OCI-LY1 (cell line): Measurements from ENCODE around the gene TEX28.

Experiments
- H2AFZ ChIP-seq: fragments of 200-600 bp; sonication (generic), shearing (Covaris generic); 2 replicates; pipeline ENCODE4 v1.6.0; 2014; ENCODE audit warnings: antibody characterized with exemption, mild to moderate bottlenecking, low read length
- H3F3A ChIP-seq: fragments of 200-600 bp; sonication (generic), shearing (Covaris generic); 2 replicates; pipeline ENCODE4 v1.6.0; 2014; ENCODE audit warnings: mild to moderate bottlenecking, antibody characterized with exemption, low read length, moderate library complexity; ENCODE audit not compliant: insufficient read depth
- H3K27ac ChIP-seq: fragments of 200-600 bp; sonication (generic); 2 replicates; pipeline ENCODE4 v1.5.1; 2014; ENCODE audit warnings: low read length, mixed run types, mild to moderate bottlenecking, low read depth; ENCODE audit not compliant: poor library complexity, severe bottlenecking
- H3K27me3 ChIP-seq: fragments of 200-600 bp; sonication (generic); 2 replicates; pipeline ENCODE4 v1.6.0; 2014; ENCODE audit warnings: antibody characterized with exemption, mild to moderate bottlenecking, low read length, moderate library complexity; ENCODE audit not compliant: insufficient read depth
- H3K36me3 ChIP-seq: fragments of 200-600 bp; sonication (generic); 2 replicates; pipeline ENCODE4 v1.6.1; 2014; ENCODE audit warnings: mild to moderate bottlenecking, antibody characterized with exemption, low read length, moderate library complexity, mixed read lengths; ENCODE audit not compliant: insufficient read depth
- H3K4me1 ChIP-seq: fragments of 200-600 bp; sonication (generic); 2 replicates; pipeline ENCODE4 v1.5.1; 2014; ENCODE audit warnings: mild to moderate bottlenecking, low read length, moderate library complexity; ENCODE audit not compliant: insufficient read depth, severe bottlenecking
- H3K4me2 ChIP-seq: fragments of 200-600 bp; sonication (generic), shearing (Covaris generic); 2 replicates; pipeline ENCODE4 v1.6.1; 2014; ENCODE audit warnings: low read length
- H3K4me3 ChIP-seq: fragments of 200-600 bp; sonication (generic); 2 replicates; pipeline ENCODE4 v1.5.1; 2014; ENCODE audit warnings: low read length, low read depth, mild to moderate bottlenecking, mixed read lengths; ENCODE audit not compliant: poor library complexity, severe bottlenecking
- H3K79me2 ChIP-seq: fragments of 200-600 bp; shearing (Covaris generic); 2 replicates; pipeline ENCODE4 v1.6.1; 2016; ENCODE audit warnings: mixed run types, low read length, mixed read lengths; ENCODE audit not compliant: insufficient read depth
- H3K9ac ChIP-seq: fragments of 200-600 bp; sonication (generic), shearing (Covaris generic); 2 replicates; pipeline ENCODE4 v1.6.1; 2014; ENCODE audit warnings: mild to moderate bottlenecking, low read length, mixed read lengths
- H3K9me2 ChIP-seq: fragments of 200-600 bp; sonication (generic), shearing (Covaris generic); 2 replicates; pipeline ENCODE4 v1.6.1; 2014; ENCODE audit warnings: low read depth, mild to moderate bottlenecking, low read length, mixed read lengths
- H3K9me3 ChIP-seq: fragments of 200-600 bp; shearing (Covaris generic); 2 replicates; pipeline ENCODE4 v1.6.1; 2014; ENCODE audit warnings: low read length, mixed read lengths
- H4K20me1 ChIP-seq: fragments of 200-600 bp; sonication (generic), shearing (Covaris generic); 2 replicates; pipeline ENCODE4 v1.6.0; 2016; ENCODE audit warnings: mild to moderate bottlenecking, low read length; ENCODE audit not compliant: insufficient read depth
- EZH2 ChIP-seq: fragments of 200-600 bp; sonication (generic), shearing (Covaris generic); IDR thresholded peaks from 2 replicates; pipeline ENCODE4 v1.8.0; 2017; ENCODE audit warnings: borderline replicate concordance, mixed run types, mild to moderate bottlenecking, antibody characterized with exemption, low read length, moderate library complexity, mixed read lengths
- TF ChIP-seq, protein P1 (sequence below): fragments of 200-600 bp; sonication (generic), shearing (Covaris generic); IDR thresholded peaks from 2 replicates; pipeline ENCODE4 v1.5.1; 2017; ENCODE audit warnings: mild to moderate bottlenecking, antibody characterized with exemption, low read length, moderate library complexity, mixed read lengths

Gene TEX28

GRCh38 chrX:154309041-154309775 is 14.3 kb upstream of the TEX28 start:
- Histone ChIP-seq H3K4me3 (no peak overlapping the region), H3K79me2 (no peaks in the 10 kb centered on the region), H2AFZ (no peak overlapping the region), H3K36me3 (no peaks in the 10 kb centered on the region), H3K27me3 (no peaks in the 10 kb centered on the region), H3K27ac (no peak overlapping the region), H3K4me1 (no peaks in the 10 kb centered on the region), H4K20me1 (no peaks in the 10 kb centered on the region), H3F3A (no peaks in the 10 kb centered on the region), H3K9me3 (no peaks in the 10 kb centered on the region), H3K4me2 (no peak overlapping the region), H3K9ac (no peak overlapping the region), H3K9me2 (no peaks in the 10 kb centered on the region)
- TF ChIP-seq EZH2: no peak
- TF ChIP-seq, protein P1, sequence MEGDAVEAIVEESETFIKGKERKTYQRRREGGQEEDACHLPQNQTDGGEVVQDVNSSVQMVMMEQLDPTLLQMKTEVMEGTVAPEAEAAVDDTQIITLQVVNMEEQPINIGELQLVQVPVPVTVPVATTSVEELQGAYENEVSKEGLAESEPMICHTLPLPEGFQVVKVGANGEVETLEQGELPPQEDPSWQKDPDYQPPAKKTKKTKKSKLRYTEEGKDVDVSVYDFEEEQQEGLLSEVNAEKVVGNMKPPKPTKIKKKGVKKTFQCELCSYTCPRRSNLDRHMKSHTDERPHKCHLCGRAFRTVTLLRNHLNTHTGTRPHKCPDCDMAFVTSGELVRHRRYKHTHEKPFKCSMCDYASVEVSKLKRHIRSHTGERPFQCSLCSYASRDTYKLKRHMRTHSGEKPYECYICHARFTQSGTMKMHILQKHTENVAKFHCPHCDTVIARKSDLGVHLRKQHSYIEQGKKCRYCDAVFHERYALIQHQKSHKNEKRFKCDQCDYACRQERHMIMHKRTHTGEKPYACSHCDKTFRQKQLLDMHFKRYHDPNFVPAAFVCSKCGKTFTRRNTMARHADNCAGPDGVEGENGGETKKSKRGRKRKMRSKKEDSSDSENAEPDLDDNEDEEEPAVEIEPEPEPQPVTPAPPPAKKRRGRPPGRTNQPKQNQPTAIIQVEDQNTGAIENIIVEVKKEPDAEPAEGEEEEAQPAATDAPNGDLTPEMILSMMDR: no peak

DNA sequence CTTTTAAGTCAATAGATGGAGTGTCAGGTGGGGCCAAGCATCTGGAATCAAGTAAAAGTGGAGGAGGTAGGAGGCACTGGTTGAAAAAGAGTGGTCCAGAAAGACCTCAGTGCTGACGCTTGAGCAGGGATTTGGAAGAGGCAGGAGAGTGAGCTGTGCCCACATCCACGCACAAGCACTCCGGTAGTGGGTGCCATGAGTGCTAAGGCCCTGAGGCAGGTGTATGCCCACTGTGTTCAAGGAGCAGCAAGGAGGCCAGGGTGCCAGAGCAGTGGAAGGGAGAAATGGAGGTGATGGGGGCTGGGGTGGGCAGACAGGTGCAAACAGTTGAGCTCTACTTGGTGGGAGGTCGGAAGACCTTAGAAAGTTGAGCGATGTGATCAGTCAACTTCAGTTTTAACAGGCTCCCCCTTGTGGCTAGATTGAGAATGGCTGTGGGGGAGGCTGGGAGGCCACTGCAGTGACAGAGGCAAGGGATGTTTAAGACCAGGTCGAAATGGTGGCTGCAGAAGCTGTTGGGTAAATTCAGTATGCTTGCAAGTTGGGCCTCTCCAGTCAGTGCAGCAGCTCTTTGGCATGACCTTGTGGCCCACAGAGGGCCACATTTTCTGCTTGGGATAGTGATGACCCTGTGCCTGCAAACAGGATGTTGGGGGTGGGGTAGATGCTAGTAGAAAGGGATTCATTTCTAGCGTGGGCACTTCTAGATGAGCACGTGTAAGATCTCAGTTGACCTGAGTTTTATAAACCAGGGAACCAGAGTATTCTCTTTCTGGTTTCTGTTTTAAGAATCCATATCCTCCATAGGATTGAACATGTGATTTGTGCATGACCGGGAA is 13.4 kb upstream of the TEX28 start:
- Histone ChIP-seq H3K27me3 (no peaks in the 10 kb centered on the region), H3K27ac (no peak overlapping the region), H3K9me3 (no peaks in the 10 kb centered on the region), H2AFZ (no peak overlapping the region), H3F3A (no peaks in the 10 kb centered on the region), H3K36me3 (no peaks in the 10 kb centered on the region), H3K4me2 (no peak overlapping the region), H3K4me1 (no peaks in the 10 kb centered on the region), H4K20me1 (no peaks in the 10 kb centered on the region), H3K9ac (no peak overlapping the region), H3K79me2 (no peaks in the 10 kb centered on the region), H3K4me3 (no peak overlapping the region), H3K9me2 (no peaks in the 10 kb centered on the region)
- TF ChIP-seq, protein P1: peak; percentile 67
- TF ChIP-seq EZH2: no peak

DNA sequence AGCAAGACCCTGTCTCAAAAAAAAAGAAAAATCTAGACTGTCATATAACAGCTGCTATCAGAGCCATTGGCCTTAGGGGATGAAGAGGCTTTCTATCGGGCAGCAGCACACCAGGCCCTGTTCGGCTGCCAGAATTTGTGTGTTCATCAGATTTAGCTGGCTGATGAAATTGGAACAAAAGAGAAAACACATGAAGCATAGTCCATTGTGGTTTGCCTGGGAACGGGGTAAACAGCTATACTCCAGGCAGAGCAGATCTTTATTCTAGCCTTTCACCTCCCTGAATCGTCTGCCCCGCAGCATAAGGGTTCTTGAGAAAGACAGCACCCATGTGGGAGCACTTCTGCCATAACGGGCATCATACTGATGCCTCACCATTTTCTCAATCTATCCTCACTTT is 12.3 kb upstream of the TEX28 start:
- Histone ChIP-seq H3K4me2 (no peak overlapping the region), H3F3A (no peaks in the 10 kb centered on the region), H3K36me3 (no peaks in the 10 kb centered on the region), H2AFZ (no peak overlapping the region), H4K20me1 (no peaks in the 10 kb centered on the region), H3K79me2 (no peaks in the 10 kb centered on the region), H3K9me2 (no peaks in the 10 kb centered on the region), H3K27ac (no peak overlapping the region), H3K9me3 (no peaks in the 10 kb centered on the region), H3K27me3 (no peaks in the 10 kb centered on the region), H3K4me3 (no peak overlapping the region), H3K9ac (no peak overlapping the region), H3K4me1 (no peaks in the 10 kb centered on the region)
- TF ChIP-seq, protein P1: no peak
- no peak for TF ChIP-seq EZH2
